ENCODE data around the gene HOXC6.

GRCh38 chr12:54015018-54015931 is 13.0 kb upstream of the HOXC6 start:
- TF ChIP-seq, protein P1, sequence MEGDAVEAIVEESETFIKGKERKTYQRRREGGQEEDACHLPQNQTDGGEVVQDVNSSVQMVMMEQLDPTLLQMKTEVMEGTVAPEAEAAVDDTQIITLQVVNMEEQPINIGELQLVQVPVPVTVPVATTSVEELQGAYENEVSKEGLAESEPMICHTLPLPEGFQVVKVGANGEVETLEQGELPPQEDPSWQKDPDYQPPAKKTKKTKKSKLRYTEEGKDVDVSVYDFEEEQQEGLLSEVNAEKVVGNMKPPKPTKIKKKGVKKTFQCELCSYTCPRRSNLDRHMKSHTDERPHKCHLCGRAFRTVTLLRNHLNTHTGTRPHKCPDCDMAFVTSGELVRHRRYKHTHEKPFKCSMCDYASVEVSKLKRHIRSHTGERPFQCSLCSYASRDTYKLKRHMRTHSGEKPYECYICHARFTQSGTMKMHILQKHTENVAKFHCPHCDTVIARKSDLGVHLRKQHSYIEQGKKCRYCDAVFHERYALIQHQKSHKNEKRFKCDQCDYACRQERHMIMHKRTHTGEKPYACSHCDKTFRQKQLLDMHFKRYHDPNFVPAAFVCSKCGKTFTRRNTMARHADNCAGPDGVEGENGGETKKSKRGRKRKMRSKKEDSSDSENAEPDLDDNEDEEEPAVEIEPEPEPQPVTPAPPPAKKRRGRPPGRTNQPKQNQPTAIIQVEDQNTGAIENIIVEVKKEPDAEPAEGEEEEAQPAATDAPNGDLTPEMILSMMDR (IDR thresholded peaks at IDR 0.05): no peak
- TF ChIP-seq POLR2A (IDR thresholded peaks at IDR 0.05) (no peak), EP300 (IDR thresholded peaks at IDR 0.05) (no peak)

All from tibial nerve (tissue), 4 donors.